Limb (tissue), 2 donors: ENCODE data around the gene SKP1.

ENCODE experiments used
- DNase-seq, 2 donors: peaks; one replicate each; pipeline ENCODE4 v3.0.0-alpha.2; 2016; ENCODE audit errors: extremely low spot score in 2 of 2

Gene SKP1

GRCh38 chr5:134143944-134144941 is 32.5 kb downstream of the SKP1 start:
- DNase-seq, result no peak

- DNase-seq, result no peak
These were observed 33.3 kb downstream of the SKP1 start for GRCh38 chr5:134143431-134143830.

DNA sequence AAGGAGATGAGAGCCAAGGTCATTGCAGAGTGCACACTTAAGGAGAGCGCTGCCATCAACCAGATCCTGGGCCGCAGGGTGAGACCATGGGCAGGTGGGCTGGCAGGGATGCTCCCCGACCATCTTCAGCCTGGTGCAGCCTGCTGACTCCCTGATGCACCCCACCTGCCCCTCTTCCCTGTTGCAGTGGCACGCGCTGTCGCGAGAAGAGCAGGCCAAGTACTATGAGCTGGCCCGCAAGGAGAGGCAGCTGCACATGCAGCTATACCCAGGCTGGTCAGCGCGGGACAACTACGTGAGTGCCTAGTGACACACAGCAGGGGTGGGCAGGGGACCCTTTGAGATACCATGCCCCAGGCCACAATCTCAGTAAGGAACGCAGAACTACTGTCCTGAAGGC is 33.9 kb downstream of the SKP1 start:
- DNase-seq, result no peak

DNA sequence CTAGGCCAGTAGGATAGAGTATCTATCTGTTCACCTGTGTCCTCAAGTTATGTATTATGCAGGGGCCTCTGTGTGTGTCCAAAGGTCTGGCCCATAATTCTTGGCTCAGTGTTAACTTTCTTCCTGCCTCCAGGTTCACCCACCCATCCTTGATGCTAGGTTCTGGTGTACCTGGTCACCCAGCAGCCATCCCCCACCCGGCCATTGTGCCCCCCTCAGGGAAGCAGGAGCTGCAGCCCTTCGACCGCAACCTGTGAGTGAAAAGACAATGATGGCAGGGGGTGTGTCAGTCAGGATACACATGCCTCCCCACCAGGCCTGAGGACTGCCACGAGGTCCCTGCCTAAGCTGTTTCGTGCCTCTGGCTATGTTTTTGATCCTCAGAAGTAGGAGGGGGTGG is 34.7 kb downstream of the SKP1 start:
- no peak for DNase-seq

- no peak for DNase-seq
These were observed 35.3 kb downstream of the SKP1 start for GRCh38 chr5:134141331-134142050.

- DNase-seq, result peak; percentile 27 to 71
These were observed 36.1 kb downstream of the SKP1 start for GRCh38 chr5:134140530-134141201.

DNA sequence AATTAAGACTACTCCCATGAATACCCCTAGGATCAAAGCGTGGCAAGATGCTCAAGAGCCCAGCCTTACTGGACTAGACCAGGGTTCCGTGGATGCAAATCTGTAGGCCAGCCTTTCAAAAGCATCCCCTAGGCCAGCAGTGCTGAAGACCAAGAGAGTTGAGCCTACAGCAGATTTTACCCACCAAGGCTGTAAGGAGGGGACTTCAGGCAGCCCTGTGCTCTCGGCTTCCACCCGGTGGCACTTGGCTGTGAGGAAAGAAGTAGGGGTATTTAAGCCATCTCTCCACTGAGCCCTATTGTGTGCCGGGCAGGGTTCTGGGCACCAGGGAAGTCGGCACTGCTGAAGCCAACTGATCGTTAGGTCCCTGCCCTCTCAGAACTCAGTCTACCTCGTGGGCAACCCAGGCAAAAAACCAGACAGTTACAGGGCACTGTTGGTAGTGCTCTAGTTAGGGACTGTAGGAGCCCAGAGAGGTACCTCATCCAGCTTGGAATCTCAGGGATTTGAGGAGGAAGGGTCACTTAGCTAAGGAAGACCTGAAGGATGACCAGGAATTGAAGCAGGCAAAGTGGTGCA is 36.8 kb downstream of the SKP1 start:
- DNase-seq, result no peak

GRCh38 chr5:134139377-134139851 is 37.3 kb downstream of the SKP1 start:
- DNase-seq, result no peak

GRCh38 chr5:134138416-134139376 is 38.1 kb downstream of the SKP1 start:
- DNase-seq, result no peak

- DNase-seq, result peak in 1 of 2 donors; percentile 9
These were observed 40.0 kb downstream of the SKP1 start for GRCh38 chr5:134136771-134137170.

DNA sequence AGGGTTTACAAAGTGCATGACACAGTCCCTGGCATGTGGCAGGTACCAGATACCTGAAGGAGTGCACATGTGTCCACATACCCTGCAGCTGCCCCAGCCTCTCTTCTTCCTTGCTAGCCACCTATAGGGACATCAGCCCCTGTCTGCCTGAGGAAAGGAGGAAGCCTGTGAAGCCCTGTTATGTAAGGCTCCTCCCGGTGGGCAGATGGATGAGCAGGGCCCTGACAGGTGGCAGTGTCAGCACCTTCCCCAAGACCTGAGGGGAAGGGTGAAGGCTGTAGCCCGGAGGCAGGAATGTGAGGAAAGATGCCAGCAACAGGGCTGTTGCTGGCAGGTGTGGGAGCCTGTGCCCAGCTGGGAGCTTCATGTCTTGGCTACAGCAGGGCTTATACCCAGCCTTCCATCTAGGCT is 40.5 kb downstream of the SKP1 start:
- peak in 1 of 2 donors; percentile 10 for DNase-seq

DNA sequence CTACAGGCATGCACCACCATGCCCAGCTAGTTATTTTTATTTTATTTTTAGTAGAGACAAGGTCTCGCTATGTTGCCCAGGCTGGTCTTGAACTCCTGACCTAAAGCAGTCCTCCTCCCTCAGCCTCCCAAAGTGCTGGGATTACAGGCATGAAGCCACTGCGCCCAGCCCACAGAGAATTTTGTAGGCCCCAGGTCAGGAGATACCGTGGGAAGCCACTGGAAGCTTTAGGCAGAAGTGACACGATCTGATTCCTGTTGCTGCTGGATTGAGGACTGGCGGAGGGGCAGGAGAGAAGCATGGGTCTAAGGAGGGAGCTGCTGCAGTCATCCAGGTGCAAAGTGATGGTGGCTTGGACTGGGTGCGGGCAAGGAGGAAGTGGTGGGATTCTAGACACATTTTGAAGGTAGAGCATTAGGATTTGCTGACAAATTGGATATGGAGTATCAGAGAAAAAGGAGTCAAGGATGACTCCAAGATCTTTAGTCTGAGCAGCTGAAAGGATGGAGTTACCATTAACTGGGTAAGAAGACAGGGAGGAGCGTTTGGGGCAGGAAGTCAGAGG is 41.6 kb downstream of the SKP1 start:
- DNase-seq, result no peak

- DNase-seq, result peak in 1 of 2 donors; percentile 12
These were observed 42.7 kb downstream of the SKP1 start for GRCh38 chr5:134133995-134134541.

DNA sequence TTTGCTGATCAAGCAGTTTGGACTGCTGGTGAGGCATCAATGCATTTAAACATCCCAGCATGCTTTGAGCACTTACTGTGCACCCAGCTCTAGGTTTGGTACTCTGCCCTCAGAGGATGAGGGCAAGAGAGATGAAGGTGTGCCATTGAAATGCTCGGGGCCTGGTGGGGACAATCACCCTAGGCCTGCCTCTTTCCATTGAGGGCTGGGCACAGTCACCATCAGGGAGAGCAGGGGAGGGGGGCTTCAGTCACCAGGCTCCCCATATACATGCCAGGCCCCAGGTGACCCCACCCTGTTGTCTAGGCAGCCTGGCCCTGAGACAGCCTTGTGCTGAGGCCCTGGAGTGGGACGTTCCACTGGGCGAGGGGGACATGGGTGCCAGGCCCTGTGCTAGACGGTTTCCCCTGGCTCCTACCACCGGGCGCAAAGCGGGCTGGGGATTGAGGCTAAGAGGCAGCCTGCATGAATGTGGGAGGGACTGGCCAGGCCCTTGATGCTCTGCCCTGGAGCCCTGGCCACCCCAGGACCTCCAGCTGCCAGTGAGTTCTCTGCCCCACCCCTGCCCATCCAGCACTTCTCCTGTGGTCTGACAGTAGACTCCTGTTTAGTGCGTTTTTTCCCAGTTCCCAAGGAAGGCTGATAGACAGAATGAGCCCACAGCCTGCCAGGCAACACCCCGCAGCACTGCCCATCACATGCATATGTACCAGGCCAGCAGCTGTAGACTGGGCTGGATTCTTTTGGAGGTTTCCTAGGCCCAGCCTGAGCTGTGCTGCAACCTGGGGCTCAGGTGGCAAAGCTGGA is 43.4 kb downstream of the SKP1 start:
- no peak for DNase-seq

DNA sequence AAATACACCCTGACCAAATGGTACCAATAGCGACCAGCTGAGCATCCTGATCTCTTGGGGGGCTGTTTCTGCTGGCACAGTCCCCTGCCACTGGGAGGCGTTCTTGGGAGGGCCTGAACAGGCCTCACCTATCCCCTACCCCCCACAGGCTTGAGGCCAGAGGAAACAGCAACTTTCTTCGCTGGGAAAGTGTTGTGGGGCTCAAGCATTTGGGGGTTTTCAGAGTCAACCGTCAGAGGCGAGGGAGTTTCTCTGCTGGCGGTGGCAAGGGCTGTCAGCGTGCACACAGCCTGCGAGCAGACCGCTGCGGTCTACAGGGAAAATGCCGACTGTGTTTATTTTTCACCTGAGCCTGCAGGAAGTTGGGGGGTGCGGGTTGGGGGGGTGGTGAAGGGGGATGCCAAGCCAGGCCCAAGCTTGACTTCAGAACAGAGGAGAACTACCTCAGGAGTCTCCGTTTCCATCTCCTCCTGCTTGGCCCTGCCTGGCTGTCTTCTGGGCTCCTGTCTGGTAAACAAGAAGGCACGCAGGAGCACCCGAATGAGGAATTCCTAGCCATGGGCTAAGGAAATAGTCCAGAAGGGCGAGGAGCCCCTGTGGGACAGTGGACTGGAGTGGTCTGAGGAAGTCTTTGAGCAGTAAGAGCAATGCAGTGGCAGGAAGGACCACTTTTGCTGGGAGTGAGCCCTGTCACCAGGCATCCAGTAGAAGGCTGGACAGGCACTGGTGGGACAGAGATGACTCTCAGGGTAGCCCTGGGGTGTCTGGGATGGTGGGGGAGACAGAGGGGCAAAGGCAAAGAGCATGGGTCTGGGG is 44.2 kb downstream of the SKP1 start:
- DNase-seq, result no peak

DNA sequence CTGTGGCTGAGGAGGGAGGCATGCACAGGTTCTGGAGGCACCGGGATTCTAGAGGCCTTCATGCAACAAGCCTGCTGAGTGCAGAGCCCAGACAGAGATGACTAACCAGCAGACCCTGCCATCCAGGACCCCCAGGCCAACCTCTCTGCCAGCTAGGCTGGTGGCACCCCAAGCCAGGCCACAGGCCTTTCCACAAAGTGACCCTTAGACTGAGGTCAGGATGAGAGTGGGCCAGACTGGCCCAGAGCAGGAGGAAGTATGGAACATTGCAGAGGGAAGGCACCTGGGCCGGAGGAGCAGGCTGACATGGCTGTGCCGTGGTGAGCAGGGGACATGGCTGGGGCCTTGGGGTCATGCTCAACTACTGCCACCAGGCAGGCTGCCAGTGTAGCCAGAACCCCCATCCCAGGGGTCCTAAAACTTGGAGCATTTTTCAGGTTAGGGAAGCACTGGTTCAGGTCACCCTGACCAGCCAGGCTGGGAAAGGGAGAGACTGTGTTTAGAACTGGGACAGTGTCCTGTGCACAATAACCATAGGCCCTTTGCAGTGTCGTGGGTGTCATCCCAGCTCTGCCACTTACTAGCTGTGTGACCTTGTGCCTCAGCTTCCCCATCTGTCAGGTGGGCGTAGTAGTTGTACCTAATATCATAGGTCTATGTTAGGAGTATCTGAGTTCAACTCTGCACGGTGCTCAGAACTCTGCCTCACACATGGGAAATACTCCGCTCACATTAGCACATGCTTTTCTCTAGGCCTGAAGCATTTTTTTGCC is 45.0 kb downstream of the SKP1 start:
- no peak for DNase-seq

GRCh38 chr5:134131165-134131564 is 45.6 kb downstream of the SKP1 start:
- DNase-seq, result no peak
